Activated CD4-positive, alpha-beta T cell treated with anti-CD3 and anti-CD28 coated beads for 24 hours (primary cell): ENCODE measurements around the gene MPV17.
A peak's percentile ranks its signal among the peaks of the same experiment; 100 is the strongest.
"Not testable (repeated sequence)": the region's sequence is repeated elsewhere in the genome, so short reads cannot be mapped to it uniquely, and the experiment has no call there.

Source experiments
- DNase-seq, 2 donors: peaks; one replicate each; pipeline ENCODE4 v3.0.0-alpha.2; 2020; ENCODE audit warnings: low read depth in 2 of 2

MPV17 gene

GRCh38 chr2:27322766-27323595 is at the start of gene MPV17:
TSS of gene MPV17 (minus strand) at chr2:27323097. CDS start at chr2:27322517, 580 bp downstream.
- peak; percentile 84 to 88 for DNase-seq

GRCh38 chr2:27370816-27371620 is 48.1 kb upstream of the MPV17 start:
- no peak for DNase-seq

GRCh38 chr2:27370026-27370815 is 47.3 kb upstream of the MPV17 start, which contains the start of the genes EIF2B4 and SNX17:
TSS of gene EIF2B4 (minus strand) at chr2:27370338. CDS start at chr2:27370314, 24 bp downstream.
TSS of gene SNX17 (plus strand) at chr2:27370616. CDS start at chr2:27370744, 128 bp downstream.
- DNase-seq, result peak; percentile 98

- DNase-seq, result no peak
Measured at GRCh38 chr2:27369471-27370025, 46.7 kb upstream of the MPV17 start.

GRCh38 chr2:27363933-27364332 is 41.0 kb upstream of the MPV17 start:
- DNase-seq, result no peak

GRCh38 chr2:27362678-27363420 is 40.0 kb upstream of the MPV17 start:
- DNase-seq, result no peak

GRCh38 chr2:27356382-27357181 is 33.7 kb upstream of the MPV17 start, which contains the start of gene GTF3C2:
TSS of gene GTF3C2 (minus strand) at chr2:27356764. CDS start at chr2:27343554, 13,210 bp downstream.
- DNase-seq, result peak; percentile 80 to 90

GRCh38 chr2:27356056-27356381 is 33.1 kb upstream of the MPV17 start:
- no peak for DNase-seq

GRCh38 chr2:27354597-27354927 is 31.7 kb upstream of the MPV17 start:
- no peak for DNase-seq

- DNase-seq, result no peak
Measured at GRCh38 chr2:27353762-27354596, 31.1 kb upstream of the MPV17 start.

GRCh38 chr2:27353386-27353761 is 30.5 kb upstream of the MPV17 start:
- not testable (repeated sequence) for DNase-seq

- no peak for DNase-seq
Measured at GRCh38 chr2:27351802-27352598, 29.1 kb upstream of the MPV17 start.

- DNase-seq, result no peak
Measured at GRCh38 chr2:27350106-27350693, 27.3 kb upstream of the MPV17 start.

- no peak for DNase-seq
Measured at GRCh38 chr2:27347641-27348040, 24.7 kb upstream of the MPV17 start.

- no peak for DNase-seq
Measured at GRCh38 chr2:27336173-27336572, 13.3 kb upstream of the MPV17 start.

GRCh38 chr2:27335311-27335710 is 12.4 kb upstream of the MPV17 start:
- DNase-seq, result no peak

- DNase-seq, result no peak
Measured at GRCh38 chr2:27324720-27325119, 1.8 kb upstream of the MPV17 start.
